Measurements from ENCODE around the gene KRT73. TPM values are rescaled to one million over a fixed set of nuclear protein-coding genes. Genes with fewer than 3 reads are reported as not detected.

The KRT73 gene
- polyA plus RNA-seq, 2 donors, result not detected

GRCh38 chr12:52636592-52637258 lies 18.4 kb upstream of the KRT73 start:
- Histone ChIP-seq H3K27me3 (ENCODE audit: control insufficient read depth in 1 of 2, insufficient read depth in 2 of 2, low read length in 2 of 2) (no peaks in the 10 kb centered on the region), H3K4me1 (ENCODE audit: control insufficient read depth in 2 of 2, insufficient read depth in 2 of 2, low read length in 1 of 2) (peaks cover 0 to 6% of the 10 kb centered on the region in 2 donors), H3K27ac (ENCODE audit: low read depth in 2 of 2, low read length in 1 of 2) (no peak overlapping the region), H3K9me3 (ENCODE audit: control insufficient read depth in 2 of 2, insufficient read depth in 1 of 2, low read depth in 1 of 2, low read length in 1 of 2) (no peaks in the 10 kb centered on the region), H3K4me3 (ENCODE audit: low read depth in 1 of 2, low read length in 2 of 2) (no peak overlapping the region), H3K36me3 (ENCODE audit: control insufficient read depth in 2 of 2, insufficient read depth in 2 of 2, low read length in 1 of 2) (no peaks in the 10 kb centered on the region)
- 58 to 62% methylated on average over 5 of the region's 5 CpGs for WGBS, 2 donors

DNA sequence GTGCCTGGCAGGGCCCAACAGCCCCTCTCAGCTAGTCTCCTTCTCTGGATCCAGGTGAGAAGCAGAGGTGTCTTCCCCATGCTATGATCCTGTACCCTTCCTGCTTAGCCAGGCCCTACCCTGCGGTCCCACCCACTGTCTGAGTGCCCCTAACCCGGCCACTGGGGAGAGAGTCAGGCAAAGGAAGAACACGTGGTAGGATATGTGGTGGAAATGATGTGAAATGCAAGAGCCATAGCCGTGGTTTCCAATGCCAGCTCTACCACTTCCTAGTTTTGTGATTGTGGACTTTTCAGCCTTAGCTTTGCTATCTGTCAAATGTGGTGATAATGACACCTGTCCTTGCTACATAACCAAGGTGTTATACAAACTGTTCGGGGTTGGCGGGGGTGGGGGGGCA lies 17.8 kb upstream of the KRT73 start:
- no peaks in the 10 kb centered on the region for H3K9me3 ChIP-seq (ENCODE audit: control insufficient read depth in 2 of 2, insufficient read depth in 1 of 2, low read depth in 1 of 2, low read length in 1 of 2)
- no peaks in the 10 kb centered on the region for H3K27me3 ChIP-seq (ENCODE audit: control insufficient read depth in 1 of 2, insufficient read depth in 2 of 2, low read length in 2 of 2)
- WGBS, 2 donors, result 70 to 79% methylated on average over 6 of the region's 6 CpGs
- H3K4me1 ChIP-seq (ENCODE audit: control insufficient read depth in 2 of 2, insufficient read depth in 2 of 2, low read length in 1 of 2), result peaks cover 0 to 6% of the 10 kb centered on the region in 2 donors
- no peak overlapping the region for H3K27ac ChIP-seq (ENCODE audit: low read depth in 2 of 2, low read length in 1 of 2)
- H3K4me3 ChIP-seq (ENCODE audit: low read depth in 1 of 2, low read length in 2 of 2), result no peak overlapping the region
- H3K36me3 ChIP-seq (ENCODE audit: control insufficient read depth in 2 of 2, insufficient read depth in 2 of 2, low read length in 1 of 2), result no peaks in the 10 kb centered on the region

GRCh38 chr12:52634266-52635056 lies 16.1 kb upstream of the KRT73 start:
- 28 to 34% methylated on average over 7 of the region's 7 CpGs for WGBS, 2 donors
- no peaks in the 10 kb centered on the region for H3K9me3 ChIP-seq (ENCODE audit: control insufficient read depth in 2 of 2, insufficient read depth in 1 of 2, low read depth in 1 of 2, low read length in 1 of 2)
- no peaks in the 10 kb centered on the region for H3K27me3 ChIP-seq (ENCODE audit: control insufficient read depth in 1 of 2, insufficient read depth in 2 of 2, low read length in 2 of 2)
- H3K4me1 ChIP-seq (ENCODE audit: control insufficient read depth in 2 of 2, insufficient read depth in 2 of 2, low read length in 1 of 2), result peaks cover 0 to 6% of the 10 kb centered on the region in 2 donors
- H3K4me3 ChIP-seq (ENCODE audit: low read depth in 1 of 2, low read length in 2 of 2), result no peak overlapping the region
- H3K36me3 ChIP-seq (ENCODE audit: control insufficient read depth in 2 of 2, insufficient read depth in 2 of 2, low read length in 1 of 2), result no peaks in the 10 kb centered on the region
- H3K27ac ChIP-seq (ENCODE audit: low read depth in 2 of 2, low read length in 1 of 2), result no peak overlapping the region

- Histone ChIP-seq H3K27me3 (ENCODE audit: control insufficient read depth in 1 of 2, insufficient read depth in 2 of 2, low read length in 2 of 2) (no peaks in the 10 kb centered on the region), H3K4me1 (ENCODE audit: control insufficient read depth in 2 of 2, insufficient read depth in 2 of 2, low read length in 1 of 2) (peaks cover 0 to 6% of the 10 kb centered on the region in 2 donors), H3K36me3 (ENCODE audit: control insufficient read depth in 2 of 2, insufficient read depth in 2 of 2, low read length in 1 of 2) (no peaks in the 10 kb centered on the region), H3K27ac (ENCODE audit: low read depth in 2 of 2, low read length in 1 of 2) (no peak overlapping the region), H3K4me3 (ENCODE audit: low read depth in 1 of 2, low read length in 2 of 2) (no peak overlapping the region), H3K9me3 (ENCODE audit: control insufficient read depth in 2 of 2, insufficient read depth in 1 of 2, low read depth in 1 of 2, low read length in 1 of 2) (no peaks in the 10 kb centered on the region)
- WGBS, 2 donors, result 59 to 75% methylated on average over 4 of the region's 4 CpGs
Measured at GRCh38 chr12:52633383-52633782, 15.0 kb upstream of the KRT73 start.

DNA sequence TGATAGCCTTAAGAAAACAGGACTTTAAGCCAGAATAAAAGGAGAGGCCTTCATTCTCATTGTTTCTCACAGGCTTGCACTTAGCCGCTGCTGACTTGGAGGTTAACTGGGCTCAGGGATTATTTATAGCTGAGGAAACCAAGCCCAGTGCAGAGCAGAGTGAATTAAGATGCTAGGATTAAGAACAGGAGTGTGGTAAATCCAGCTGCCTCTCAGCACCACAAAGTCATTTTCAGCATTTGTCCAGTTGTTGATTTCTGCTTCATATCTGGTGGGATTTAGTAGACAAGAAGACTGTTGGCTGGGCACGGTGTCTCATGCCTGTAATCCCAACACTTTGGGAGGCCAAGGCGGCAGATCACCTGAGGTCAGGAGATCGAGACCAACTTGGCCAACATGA lies 14.3 kb upstream of the KRT73 start:
- Histone ChIP-seq H3K36me3 (ENCODE audit: control insufficient read depth in 2 of 2, insufficient read depth in 2 of 2, low read length in 1 of 2) (no peaks in the 10 kb centered on the region), H3K27ac (ENCODE audit: low read depth in 2 of 2, low read length in 1 of 2) (no peak overlapping the region), H3K4me3 (ENCODE audit: low read depth in 1 of 2, low read length in 2 of 2) (no peak overlapping the region), H3K27me3 (ENCODE audit: control insufficient read depth in 1 of 2, insufficient read depth in 2 of 2, low read length in 2 of 2) (no peaks in the 10 kb centered on the region), H3K9me3 (ENCODE audit: control insufficient read depth in 2 of 2, insufficient read depth in 1 of 2, low read depth in 1 of 2, low read length in 1 of 2) (no peaks in the 10 kb centered on the region), H3K4me1 (ENCODE audit: control insufficient read depth in 2 of 2, insufficient read depth in 2 of 2, low read length in 1 of 2) (peaks cover 0 to 6% of the 10 kb centered on the region in 2 donors)
- WGBS, 2 donors, result 87% methylated on average over 4 of the region's 4 CpGs

DNA sequence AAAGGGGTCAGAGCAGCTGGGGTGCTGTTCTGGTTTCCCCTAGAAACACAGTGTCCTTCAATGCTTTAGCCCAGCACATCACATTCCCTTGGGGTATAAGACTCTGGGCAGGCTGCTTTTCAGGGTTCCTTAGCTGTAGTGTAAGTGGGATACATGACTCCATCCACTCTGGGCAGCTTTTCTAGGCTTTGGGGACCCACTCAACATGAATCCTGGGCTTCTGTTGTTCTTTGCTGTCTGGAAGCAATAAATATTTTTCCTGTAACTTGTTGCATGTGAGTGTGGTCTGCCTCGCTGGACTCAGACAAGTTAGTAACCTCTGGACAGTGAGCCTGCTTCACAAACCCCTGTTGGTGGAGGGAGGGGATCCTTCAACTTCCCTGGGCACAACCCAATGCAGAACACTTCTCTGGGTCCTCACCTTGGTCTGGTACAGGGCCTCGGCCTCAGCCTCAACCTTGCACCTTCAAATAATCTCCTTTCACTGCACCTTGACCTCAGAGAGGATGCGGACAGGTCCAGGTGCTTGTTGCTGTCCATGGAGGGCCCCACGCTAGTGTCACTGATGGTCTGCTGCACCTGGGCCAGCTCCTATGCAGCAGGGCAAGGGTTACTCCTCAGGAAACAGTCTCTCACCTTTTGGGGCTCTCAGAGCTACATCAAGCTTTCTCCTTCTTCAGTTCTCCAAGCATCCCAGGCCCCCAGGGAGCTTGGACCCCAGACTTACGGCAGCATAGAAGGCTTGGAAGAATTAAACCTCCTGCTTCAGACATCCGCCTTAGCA lies 13.5 kb upstream of the KRT73 start:
- no peaks in the 10 kb centered on the region for H3K36me3 ChIP-seq (ENCODE audit: control insufficient read depth in 2 of 2, insufficient read depth in 2 of 2, low read length in 1 of 2)
- no peaks in the 10 kb centered on the region for H3K9me3 ChIP-seq (ENCODE audit: control insufficient read depth in 2 of 2, insufficient read depth in 1 of 2, low read depth in 1 of 2, low read length in 1 of 2)
- H3K27ac ChIP-seq (ENCODE audit: low read depth in 2 of 2, low read length in 1 of 2), result no peak overlapping the region
- WGBS, 2 donors, result 84 to 90% methylated on average over 6 of the region's 6 CpGs
- no peaks in the 10 kb centered on the region for H3K27me3 ChIP-seq (ENCODE audit: control insufficient read depth in 1 of 2, insufficient read depth in 2 of 2, low read length in 2 of 2)
- no peak overlapping the region for H3K4me3 ChIP-seq (ENCODE audit: low read depth in 1 of 2, low read length in 2 of 2)
- H3K4me1 ChIP-seq (ENCODE audit: control insufficient read depth in 2 of 2, insufficient read depth in 2 of 2, low read length in 1 of 2), result peaks cover 0 to 6% of the 10 kb centered on the region in 2 donors

- H3K27ac ChIP-seq (ENCODE audit: low read depth in 2 of 2, low read length in 1 of 2), result no peak overlapping the region
- peaks cover 0 to 6% of the 10 kb centered on the region in 2 donors for H3K4me1 ChIP-seq (ENCODE audit: control insufficient read depth in 2 of 2, insufficient read depth in 2 of 2, low read length in 1 of 2)
- 58 to 76% methylated on average over 4 of the region's 4 CpGs for WGBS, 2 donors
- no peak overlapping the region for H3K4me3 ChIP-seq (ENCODE audit: low read depth in 1 of 2, low read length in 2 of 2)
- no peaks in the 10 kb centered on the region for H3K9me3 ChIP-seq (ENCODE audit: control insufficient read depth in 2 of 2, insufficient read depth in 1 of 2, low read depth in 1 of 2, low read length in 1 of 2)
- H3K36me3 ChIP-seq (ENCODE audit: control insufficient read depth in 2 of 2, insufficient read depth in 2 of 2, low read length in 1 of 2), result no peaks in the 10 kb centered on the region
- H3K27me3 ChIP-seq (ENCODE audit: control insufficient read depth in 1 of 2, insufficient read depth in 2 of 2, low read length in 2 of 2), result no peaks in the 10 kb centered on the region
Measured at GRCh38 chr12:52631264-52631663, 12.9 kb upstream of the KRT73 start.

DNA sequence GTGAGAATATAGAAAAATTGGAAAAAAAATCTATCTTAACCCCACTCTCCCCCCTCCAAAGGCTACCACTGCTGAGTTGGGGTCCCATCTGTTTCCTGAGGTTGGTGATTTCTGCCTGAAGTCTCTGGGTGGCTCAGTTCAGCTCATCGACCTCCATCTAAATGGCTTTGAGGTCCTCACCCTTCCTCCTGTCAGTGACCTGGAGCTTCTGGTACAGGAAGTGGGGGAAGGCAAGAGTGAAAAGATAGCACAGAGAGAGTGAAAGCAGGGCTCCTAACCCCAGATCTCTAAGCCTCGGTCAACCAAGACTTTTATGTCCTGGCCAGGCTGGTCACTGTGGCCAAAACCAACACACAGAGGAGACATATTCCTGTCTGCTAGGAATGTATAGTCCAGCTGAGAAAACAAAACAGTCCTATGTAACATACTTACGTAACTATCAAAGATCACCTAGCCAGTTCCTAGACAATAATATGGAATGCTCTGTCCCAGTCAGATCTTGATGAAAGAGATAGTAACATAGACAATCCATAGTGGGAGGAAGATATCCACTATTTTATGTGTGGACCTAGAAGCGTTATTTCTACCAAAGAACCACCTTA lies 12.3 kb upstream of the KRT73 start:
- Histone ChIP-seq H3K36me3 (ENCODE audit: control insufficient read depth in 2 of 2, insufficient read depth in 2 of 2, low read length in 1 of 2) (no peaks in the 10 kb centered on the region), H3K9me3 (ENCODE audit: control insufficient read depth in 2 of 2, insufficient read depth in 1 of 2, low read depth in 1 of 2, low read length in 1 of 2) (no peaks in the 10 kb centered on the region), H3K4me1 (ENCODE audit: control insufficient read depth in 2 of 2, insufficient read depth in 2 of 2, low read length in 1 of 2) (peaks cover 0 to 6% of the 10 kb centered on the region in 2 donors), H3K27ac (ENCODE audit: low read depth in 2 of 2, low read length in 1 of 2) (no peak overlapping the region), H3K27me3 (ENCODE audit: control insufficient read depth in 1 of 2, insufficient read depth in 2 of 2, low read length in 2 of 2) (no peaks in the 10 kb centered on the region), H3K4me3 (ENCODE audit: low read depth in 1 of 2, low read length in 2 of 2) (no peak overlapping the region)
- 69 to 78% methylated on average over 4 of the region's 4 CpGs for WGBS, 2 donors

GRCh38 chr12:52630008-52630500 lies 11.7 kb upstream of the KRT73 start:
- Histone ChIP-seq H3K36me3 (ENCODE audit: control insufficient read depth in 2 of 2, insufficient read depth in 2 of 2, low read length in 1 of 2) (no peaks in the 10 kb centered on the region), H3K4me1 (ENCODE audit: control insufficient read depth in 2 of 2, insufficient read depth in 2 of 2, low read length in 1 of 2) (peaks cover 0 to 6% of the 10 kb centered on the region in 2 donors), H3K27ac (ENCODE audit: low read depth in 2 of 2, low read length in 1 of 2) (no peak overlapping the region), H3K4me3 (ENCODE audit: low read depth in 1 of 2, low read length in 2 of 2) (no peak overlapping the region), H3K27me3 (ENCODE audit: control insufficient read depth in 1 of 2, insufficient read depth in 2 of 2, low read length in 2 of 2) (no peaks in the 10 kb centered on the region), H3K9me3 (ENCODE audit: control insufficient read depth in 2 of 2, insufficient read depth in 1 of 2, low read depth in 1 of 2, low read length in 1 of 2) (no peaks in the 10 kb centered on the region)
- 73 to 77% methylated on average over 7 of the region's 7 CpGs for WGBS, 2 donors

All from esophagus (tissue), 2 donors.